K562 (cell line): ENCODE measurements around the gene CTU1. TPM values are rescaled to one million over a fixed set of nuclear protein-coding genes. Genes with fewer than 3 reads are reported as not detected.

ENCODE experiments used
- ATAC-seq: fragments of 200-7000 bp; cut with Tn5 transposase; 3 replicates; pipeline ENCODE4 v1.9.1; 2020; ENCODE audit warnings: moderate library complexity
- BruUV-seq: library from RNA; stranded (reverse); fragments of 400-500 nt; replicated peaks from 2 replicates; lab custom pipeline; 2021; lab: Mats Ljungman, UMichigan
- CTCF ChIA-PET: fragments of 300-600 bp; formaldehyde crosslinking; extraction: SDS; loops from one replicate; lab custom pipeline; 2021; ENCODE audit warnings: low intra/inter-chr PET ratio; lab: Yijun Ruan, JAX
- POLR2A ChIA-PET: fragments of 300-600, 350-650 bp; sonication (Branson Sonifier 250); formaldehyde crosslinking; extraction: SDS; loops from one replicate; lab custom pipeline; 2021; ENCODE audit warnings: antibody characterized with exemption, inconsistent platforms; lab: Yijun Ruan, JAX
- DNase-seq, 4 experiments: peaks; one replicate each; pipeline versions ENCODE4 v3.0.0 to v3.0.0-alpha.2; 2011 to 2018; ENCODE audit warnings: low spot score in 3 of 4, mixed read lengths in 3 of 4; ENCODE audit errors: extremely low read depth in 1 of 4
- FAIRE-seq: peaks from 2 replicates; lab custom pipeline; 2011; peaks lifted over from hg19 to GRCh38; lab: Jason Lieb, UNC
- H2AFZ ChIP-seq: 2 replicates; pipeline ENCODE4 v1.6.0; 2011; ENCODE audit warnings: low read depth, low read length, control low read depth, inconsistent platforms
- H3K27ac ChIP-seq: fragments of 200-600 bp; 3 replicates; pipeline ENCODE4 v1.8.0; 2011; ENCODE audit warnings: low read depth, mild to moderate bottlenecking, control low read depth, inconsistent platforms, low read length, moderate library complexity, mixed read lengths; ENCODE audit errors: extremely low read depth
- H3K27me3 ChIP-seq, 2 experiments: fragments of 300-600 bp in 1 of 2; 2 replicates in 1 of 2; 3 replicates in 1 of 2; pipeline versions ENCODE4 v1.6.0 to v1.8.0; 2011; ENCODE audit warnings: inconsistent platforms in 2 of 2, low read length in 2 of 2, mild to moderate bottlenecking in 1 of 2, mixed read lengths in 1 of 2, moderate library complexity in 1 of 2; ENCODE audit not compliant: control insufficient read depth in 2 of 2, insufficient read depth in 2 of 2
- H3K36me3 ChIP-seq: fragments of 300-600 bp; 3 replicates; pipeline ENCODE4 v1.8.0; 2011; ENCODE audit warnings: mild to moderate bottlenecking, low read length, inconsistent platforms; ENCODE audit not compliant: control insufficient read depth, insufficient read depth
- H3K4me1 ChIP-seq, 2 experiments: fragments of 200-600 bp in 1 of 2; replicated peaks in 1 of 2; 2 replicates in 1 of 2; 3 replicates in 1 of 2; pipeline versions ENCODE4 v1.5.1 to v1.8.0; 2011; ENCODE audit warnings: inconsistent platforms in 2 of 2, low read length in 2 of 2, mild to moderate bottlenecking in 1 of 2, mixed read lengths in 1 of 2, moderate library complexity in 1 of 2; ENCODE audit not compliant: control insufficient read depth in 2 of 2, insufficient read depth in 2 of 2
- H3K4me2 ChIP-seq: 2 replicates; pipeline ENCODE4 v1.6.1; 2011; ENCODE audit warnings: low read length, control low read depth, inconsistent platforms, mixed read lengths; ENCODE audit not compliant: insufficient read depth
- H3K4me3 ChIP-seq: fragments of 200-600 bp; sonication (generic), shearing (Covaris generic); 2 replicates; pipeline ENCODE4 v1.5.1; 2016; ENCODE audit warnings: control low read depth, inconsistent platforms
- H3K79me2 ChIP-seq: fragments of 200-600 bp; 3 replicates; pipeline ENCODE4 v1.8.0; 2011; ENCODE audit warnings: low read length, inconsistent platforms; ENCODE audit not compliant: control insufficient read depth, insufficient read depth
- H3K9ac ChIP-seq, 2 experiments: 2 replicates each; pipeline versions ENCODE4 v1.6.0 to v1.6.1; 2011; ENCODE audit warnings: low read depth in 2 of 2, low read length in 2 of 2, control low read depth in 1 of 2, inconsistent platforms in 1 of 2, mild to moderate bottlenecking in 1 of 2, mixed read lengths in 1 of 2; ENCODE audit not compliant: insufficient read depth in 1 of 2
- H3K9me1 ChIP-seq: one replicate; pipeline ENCODE4 v1.6.0; 2011; ENCODE audit warnings: inconsistent platforms, mild to moderate bottlenecking, low read length, moderate library complexity; ENCODE audit not compliant: control insufficient read depth, insufficient read depth
- H3K9me3 ChIP-seq: replicated peaks from 2 replicates; pipeline ENCODE4 v1.5.1; 2011; ENCODE audit warnings: low read depth, low read length, inconsistent platforms; ENCODE audit not compliant: control insufficient read depth, insufficient read depth
- H4K20me1 ChIP-seq: replicated peaks from 2 replicates; pipeline ENCODE4 v1.6.1; 2011; ENCODE audit warnings: low read length, inconsistent platforms, mixed read lengths; ENCODE audit not compliant: control insufficient read depth, insufficient read depth
- BHLHE40 ChIP-seq: IDR thresholded peaks from 2 replicates; pipeline ENCODE4 v1.6.1; 2011; ENCODE audit warnings: low read length, improper control_type of control experiment
- DNMT1 ChIP-seq: fragments of 450-650 bp; IDR thresholded peaks from 2 replicates; pipeline ENCODE4 v1.6.1; 2016; ENCODE audit warnings: antibody characterized with exemption, mild to moderate bottlenecking
- ELF4 ChIP-seq: fragments of 450-650 bp; formaldehyde crosslinking; IDR thresholded peaks from 2 replicates; pipeline ENCODE4 v1.4.0; 2022; ENCODE audit warnings: missing genetic modification characterization
- MCM3 ChIP-seq: fragments of 450-650 bp; IDR thresholded peaks from 2 replicates; pipeline ENCODE4 v1.6.1; 2016
- MEF2A ChIP-seq: IDR thresholded peaks from 2 replicates; pipeline ENCODE4 v1.6.1; 2011; ENCODE audit warnings: low read depth, mild to moderate bottlenecking, low read length, moderate library complexity; ENCODE audit not compliant: control insufficient read depth
- NFE2 ChIP-seq: IDR thresholded peaks from 2 replicates; pipeline ENCODE4 v1.6.1; 2014; ENCODE audit warnings: antibody characterized with exemption, low read depth
- NFIC ChIP-seq: fragments of 450-650 bp; IDR thresholded peaks from 2 replicates; pipeline ENCODE4 v1.6.1; 2017; ENCODE audit warnings: mild to moderate bottlenecking, inconsistent platforms
- NFIX ChIP-seq: fragments of 250-450 bp; sonication (Bioruptor Pico); IDR thresholded peaks from 2 replicates; pipeline ENCODE4 v1.4.0; 2020; ENCODE audit warnings: low read depth, mild to moderate bottlenecking, moderate library complexity
- POLR2G ChIP-seq: fragments of 200-400 bp; formaldehyde crosslinking; IDR thresholded peaks from 2 replicates; pipeline ENCODE4 v1.6.1; 2017; ENCODE audit warnings: low read depth, mild to moderate bottlenecking, antibody characterized with exemption, low read length, moderate library complexity
- SMARCC2 ChIP-seq: fragments of 450-650 bp; IDR thresholded peaks from 2 replicates; pipeline ENCODE4 v1.6.1; 2017; ENCODE audit warnings: antibody characterized with exemption, moderate library complexity, mild to moderate bottlenecking, low read depth
- TEAD2 ChIP-seq: fragments of 450-650 bp; IDR thresholded peaks from 2 replicates; pipeline ENCODE4 v1.6.1; 2016; ENCODE audit warnings: missing genetic modification characterization, control low read depth, missing compliant biosample characterization
- THRAP3 ChIP-seq: fragments of 450-650 bp; IDR thresholded peaks from 2 replicates; pipeline ENCODE4 v1.6.1; 2016; ENCODE audit warnings: mild to moderate bottlenecking, inconsistent platforms, borderline replicate concordance
- ZFP1 ChIP-seq: fragments of 450-650 bp; formaldehyde crosslinking; IDR thresholded peaks from 2 replicates; pipeline ENCODE4 v1.4.0; 2020; ENCODE audit warnings: mild to moderate bottlenecking, mixed read lengths
- ZNF3 ChIP-seq: fragments of 250-450 bp; sonication (Bioruptor Pico); IDR thresholded peaks from 2 replicates; pipeline ENCODE4 v1.5.0; 2021; ENCODE audit warnings: mild to moderate bottlenecking, moderate library complexity
- ZNF511 ChIP-seq: sonication (generic); formaldehyde crosslinking; IDR thresholded peaks from 2 replicates; pipeline ENCODE4 v1.8.0; 2022; ENCODE audit warnings: mild to moderate bottlenecking, missing genetic modification reagents
- ZNF57 ChIP-seq: fragments of 450-650 bp; formaldehyde crosslinking; IDR thresholded peaks from 2 replicates; pipeline ENCODE4 v1.4.0; 2020; ENCODE audit warnings: mild to moderate bottlenecking, moderate library complexity
- WGBS: fragments of 100-300 bp; shearing (Covaris generic); methylation state at CpG from one replicate; pipeline ENCODE4 v1.1.6; 2016; ENCODE audit warnings: low coverage, mixed read lengths; ENCODE audit not compliant: insufficient coverage; ENCODE audit errors: missing lambda C conversion rate; 5-methylcytosine and 5-hydroxymethylcytosine counted together
- in situ Hi-C: fragments of 300-500 bp; cut with MboI; formaldehyde crosslinking; loops from 4 replicates; pipeline ENCODE4 v1.15.0; 2018; ENCODE audit warnings: inconsistent platforms, mixed read lengths
- intact Hi-C: fragments of 100-400 bp; cut with micrococcal nuclease; formaldehyde crosslinking; loops from 2 replicates; pipeline ENCODE4 v1.14.2; 2022
- polyA plus RNA-seq, 8 experiments: library from polyadenylated mRNA; depleted of rRNA in 4 of 8; stranded (reverse) in 5 of 8; unstranded in 3 of 8; fragments of >200 nt; fragmentation: Nextera tagmentation in 2 of 8; fragmentation: Illumina TruSeq in 1 of 8; extraction: Ambion mirVana in 2 of 8; extraction: Trizol in 1 of 8; gene quantifications; 2 replicates each; pipeline versions ENCODE4 v1.2.1 to v1.2.3, GENCODE V29; 2011 to 2014; ENCODE audit warnings: inconsistent platforms in 1 of 8, missing spikeins in 1 of 8
- total RNA-seq, 7 experiments: library from RNA; depleted of rRNA in 6 of 7; stranded (reverse); fragments of >200 nt in 6 of 7; fragmentation: Illumina TruSeq in 2 of 7; extraction: Trizol in 2 of 7; gene quantifications; 2 replicates each; pipeline versions ENCODE4 v1.2.1 to v1.2.3, GENCODE V29; 2011 to 2021; ENCODE audit warnings: low replicate concordance in 1 of 7

Gene CTU1
- total and polyA plus RNA-seq, 9 of the 15 experiments (the other 6 are each of a cell fraction or from before 2014, with no cell fraction given): 0.03 to 18.4 (median 2.3) TPM; not detected in 1

- in situ Hi-C loops (no loop called here), intact Hi-C loops (no loop called here)
- TF ChIP-seq NFIX (CRISPR knock-in tag): peak; percentile 66
- no peak for TF ChIP-seq MCM3
- peak; percentile 96 for TF ChIP-seq NFIC
- DNase-seq (no peak), ATAC-seq (no peak), FAIRE-seq (no peak)
- Histone ChIP-seq H3K9me3 (no peaks in the 10 kb centered on the region), H3K9me1 (no peaks in the 10 kb centered on the region), H3K9ac (no peak overlapping the region), H3K4me3 (no peak overlapping the region), H3K4me1 (peaks cover 0 to 7% of the 10 kb centered on the region in 2 experiments; a peak in 2 of 5 replicates), H3K27me3 (peaks cover 16 to 67% of the 10 kb centered on the region in 2 experiments; a peak in 4 of 5 replicates), H2AFZ (no peak overlapping the region), H4K20me1 (no peaks in the 10 kb centered on the region; the same call in 1 of the 2 replicates), H3K27ac (no peak overlapping the region), H3K36me3 (no peaks in the 10 kb centered on the region), H3K4me2 (no peak overlapping the region), H3K79me2 (no peaks in the 10 kb centered on the region)
- POLR2A ChIA-PET: interaction anchor here (0.6 kb wide), 1 partner anchor 272 kb away, joined by 3 read pairs; no protein-coding TSS in a partner anchor
- BruUV-seq: no TSS peak
- CTCF ChIA-PET: no interaction called here
- 20% methylated on average over 27 of the region's 27 CpGs for WGBS
Measured at GRCh38 chr19:51079481-51080110, 28.6 kb downstream of the CTU1 start.

DNA sequence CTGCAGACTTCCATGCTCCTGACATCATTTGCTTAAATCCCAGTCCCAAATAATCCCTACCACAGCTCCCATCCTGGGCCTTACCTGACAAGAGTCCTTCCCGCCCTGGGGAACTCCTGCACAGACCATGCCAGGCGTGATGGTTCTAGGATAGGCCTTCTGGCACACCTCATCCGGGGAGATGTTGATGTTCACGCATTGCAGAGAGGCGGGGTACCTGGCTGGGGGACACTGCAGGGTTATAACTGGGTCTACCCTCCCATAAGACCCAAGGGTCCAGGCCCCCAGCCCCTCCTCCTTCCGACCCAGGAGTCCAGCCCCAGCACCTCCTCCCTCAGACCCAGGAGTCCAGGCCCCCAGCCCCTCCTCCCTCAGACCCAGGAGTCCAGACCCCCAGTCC is 29.5 kb downstream of the CTU1 start:
- ATAC-seq: no peak
- H3K27ac ChIP-seq: no peak overlapping the region
- ChIA-PET CTCF (interaction anchor here (0.6 kb wide), 1 partner anchor 726 kb away, joined by 3 read pairs; no protein-coding TSS in a partner anchor), POLR2A (interaction anchor here (0.6 kb wide), 1 partner anchor 273 kb away, joined by 3 read pairs; no protein-coding TSS in a partner anchor)
- intact Hi-C loops: no loop called here
- BruUV-seq: no TSS peak
- WGBS: 2% methylated on average over 6 of the region's 6 CpGs
- no peak overlapping the region for H2AFZ ChIP-seq
- no peak overlapping the region for H3K9ac ChIP-seq
- H3K4me2 ChIP-seq: no peak overlapping the region
- no peaks in the 10 kb centered on the region for H4K20me1 ChIP-seq
- in situ Hi-C loops: no loop called here
- FAIRE-seq: no peak
- H3K79me2 ChIP-seq: no peaks in the 10 kb centered on the region
- peaks cover 0 to 7% of the 10 kb centered on the region in 2 experiments; a peak in 2 of 5 replicates for H3K4me1 ChIP-seq
- H3K36me3 ChIP-seq: no peaks in the 10 kb centered on the region
- no peak overlapping the region for H3K4me3 ChIP-seq
- H3K9me3 ChIP-seq: no peaks in the 10 kb centered on the region; the same call in 1 of the 2 replicates
- H3K9me1 ChIP-seq: no peaks in the 10 kb centered on the region
- H3K27me3 ChIP-seq: peaks cover 9 to 58% of the 10 kb centered on the region in 2 experiments; a peak in 4 of 5 replicates
- no peak for DNase-seq
- no peak for TF ChIP-seq SMARCC2
- TF ChIP-seq THRAP3: no peak
- TF ChIP-seq NFE2: no peak
- no peak for TF ChIP-seq ZNF3
- no peak for TF ChIP-seq TEAD2 (tag)
- no peak for TF ChIP-seq ZFP1 (CRISPR knock-in tag)
- TF ChIP-seq POLR2G: no peak
- TF ChIP-seq ZNF511: no peak
- no peak for TF ChIP-seq ELF4 (CRISPR knock-in tag)
- no peak for TF ChIP-seq BHLHE40
- TF ChIP-seq DNMT1: no peak
- TF ChIP-seq ZNF57 (CRISPR knock-in tag): no peak
- TF ChIP-seq MEF2A: no peak
